A549 (cell line): ENCODE measurements around the gene GJD3. TPM values are rescaled to one million over a fixed set of nuclear protein-coding genes. Genes with fewer than 3 reads are reported as not detected.

Experiments used
- ATAC-seq, 2 experiments: fragments of 200-7000 bp in 1 of 2; fragments of >200 bp in 1 of 2; cut with Nextera tagmentation in 1 of 2; cut with Tn5 transposase in 1 of 2; 3 replicates each; pipeline versions ENCODE4 v1.8.0 to v1.9.1; 2018 to 2020; ENCODE audit warnings: mild to moderate bottlenecking in 1 of 2, moderate library complexity in 1 of 2
- CTCF ChIA-PET: fragments of 300-600 bp; sonication (Branson Sonifier 250); formaldehyde crosslinking; extraction: SDS; loops from one replicate; lab custom pipeline; 2021; ENCODE audit warnings: antibody characterized with exemption, inconsistent platforms; lab: Yijun Ruan, JAX
- POLR2A ChIA-PET: fragments of 350-600 bp; formaldehyde crosslinking; extraction: SDS; loops from one replicate; lab custom pipeline; 2021; ENCODE audit warnings: antibody characterized with exemption, inconsistent platforms; lab: Yijun Ruan, JAX
- DNase-seq, 2 experiments: peaks; one replicate each; pipeline versions ENCODE4 v3.0.0 to v3.0.0-alpha.2; 2011 to 2016; ENCODE audit warnings: low read depth in 1 of 2, low spot score in 1 of 2
- FAIRE-seq: peaks from 2 replicates; lab custom pipeline; 2011; peaks lifted over from hg19 to GRCh38; lab: Jason Lieb, UNC
- H3K27ac ChIP-seq, 2 experiments: fragments of >200 bp; sonication (Bioruptor Twin); formaldehyde crosslinking; 3 replicates each; pipeline ENCODE4 v1.5.1; 2016 to 2017
- H3K4me1 ChIP-seq: fragments of >200 bp; sonication (Bioruptor Twin); formaldehyde crosslinking; 3 replicates; pipeline ENCODE4 v1.6.1; 2016
- H3K4me2 ChIP-seq: fragments of >200 bp; sonication (Bioruptor Twin); formaldehyde crosslinking; 3 replicates; pipeline ENCODE4 v1.6.1; 2016
- H3K4me3 ChIP-seq: fragments of >200 bp; sonication (Bioruptor Twin); formaldehyde crosslinking; 3 replicates; pipeline ENCODE4 v1.5.1; 2016
- H3K9me3 ChIP-seq: fragments of >200 bp; sonication (Bioruptor Twin); formaldehyde crosslinking; 3 replicates; pipeline ENCODE4 v1.6.1; 2016
- BCL3 ChIP-seq: fragments of >200 bp; sonication (Bioruptor Twin); formaldehyde crosslinking; IDR thresholded peaks from 3 replicates; pipeline ENCODE4 v1.6.1; 2016
- CBX2 ChIP-seq: fragments of 200-600 bp; sonication (generic); IDR thresholded peaks from 2 replicates; pipeline ENCODE4 v1.6.1; 2016; ENCODE audit warnings: low read depth, mild to moderate bottlenecking, borderline replicate concordance
- CBX8 ChIP-seq: fragments of 200-600 bp; sonication (generic); IDR thresholded peaks from 2 replicates; pipeline ENCODE4 v1.6.1; 2016
- CHD4 ChIP-seq: fragments of 200-600 bp; sonication (generic); IDR thresholded peaks from 2 replicates; pipeline ENCODE4 v1.6.1; 2016; ENCODE audit warnings: antibody characterized with exemption, mild to moderate bottlenecking, borderline replicate concordance
- E2F6 ChIP-seq: IDR thresholded peaks from 2 replicates; pipeline ENCODE4 v1.6.1; 2012; ENCODE audit warnings: low read depth, borderline replicate concordance
- EHF ChIP-seq: fragments of 250-450 bp; sonication (Bioruptor Pico); IDR thresholded peaks from 2 replicates; pipeline ENCODE4 v1.5.0; 2020; ENCODE audit warnings: mild to moderate bottlenecking
- EHMT2 ChIP-seq: fragments of 200-600 bp; sonication (generic); IDR thresholded peaks from 2 replicates; pipeline ENCODE4 v1.6.1; 2016; ENCODE audit warnings: antibody characterized with exemption, low read depth, mild to moderate bottlenecking, moderate library complexity
- ELK1 ChIP-seq: fragments of 150-350 bp; IDR thresholded peaks from 2 replicates; pipeline ENCODE4 v1.6.1; 2014; ENCODE audit warnings: low read depth, mild to moderate bottlenecking, low read length
- EP300 ChIP-seq, 2 experiments: fragments of >200 bp; sonication (Bioruptor Twin); formaldehyde crosslinking; IDR thresholded peaks; 2 replicates in 1 of 2; 3 replicates in 1 of 2; pipeline ENCODE4 v1.6.1; 2016 to 2017
- ESRRA ChIP-seq: fragments of 150-350 bp; IDR thresholded peaks from 2 replicates; pipeline ENCODE4 v1.6.1; 2014; ENCODE audit warnings: mild to moderate bottlenecking, low read length, borderline replicate concordance
- FOSB ChIP-seq: fragments of 250-450 bp; sonication (Bioruptor Pico); IDR thresholded peaks from 2 replicates; pipeline ENCODE4 v1.5.0; 2020; ENCODE audit warnings: mild to moderate bottlenecking, moderate library complexity
- GATA3 ChIP-seq: IDR thresholded peaks from 2 replicates; pipeline ENCODE4 v1.6.1; 2012; ENCODE audit warnings: borderline replicate concordance
- HDAC2 ChIP-seq: fragments of 200-600 bp; sonication (generic); IDR thresholded peaks from 2 replicates; pipeline ENCODE4 v1.6.1; 2016
- HES2 ChIP-seq: fragments of >200 bp; sonication (Bioruptor Twin); formaldehyde crosslinking; IDR thresholded peaks from 2 replicates; pipeline ENCODE4 v1.6.1; 2016
- HEYL ChIP-seq: fragments of 250-450 bp; sonication (Bioruptor Pico); IDR thresholded peaks from 2 replicates; pipeline ENCODE4 v1.8.0; 2021; ENCODE audit warnings: mild to moderate bottlenecking, moderate library complexity
- HOXA7 ChIP-seq: fragments of 250-450 bp; sonication (Bioruptor Pico); IDR thresholded peaks from 2 replicates; pipeline ENCODE4 v1.5.0; 2020; ENCODE audit warnings: mild to moderate bottlenecking, moderate library complexity
- HOXB13 ChIP-seq: fragments of 250-450 bp; sonication (Bioruptor Pico); IDR thresholded peaks from 2 replicates; pipeline ENCODE4 v1.5.0; 2020; ENCODE audit warnings: low read depth, mild to moderate bottlenecking, moderate library complexity
- HOXB5 ChIP-seq: fragments of 250-450 bp; sonication (Bioruptor Pico); IDR thresholded peaks from 2 replicates; pipeline ENCODE4 v1.5.0; 2020; ENCODE audit warnings: mild to moderate bottlenecking, moderate library complexity
- JUNB ChIP-seq: fragments of >200 bp; sonication (Bioruptor Twin); formaldehyde crosslinking; IDR thresholded peaks from 2 replicates; pipeline ENCODE4 v1.6.1; 2016
- KDM5A ChIP-seq: fragments of 200-600 bp; sonication (generic); IDR thresholded peaks from 2 replicates; pipeline ENCODE4 v1.6.1; 2016; ENCODE audit warnings: antibody characterized with exemption, mild to moderate bottlenecking
- MAZ ChIP-seq: fragments of 150-350 bp; IDR thresholded peaks from 2 replicates; pipeline ENCODE4 v1.6.1; 2014; ENCODE audit warnings: antibody characterized with exemption, low read depth, low read length, borderline replicate concordance
- NFE2L2 ChIP-seq: fragments of 150-350 bp; conservative IDR thresholded peaks from 2 replicates; pipeline ENCODE4 v1.6.1; 2014; ENCODE audit warnings: low read length
- NPAS2 ChIP-seq: fragments of 250-450 bp; sonication (Bioruptor Pico); IDR thresholded peaks from 2 replicates; pipeline ENCODE4 v1.8.0; 2022; ENCODE audit warnings: mild to moderate bottlenecking, moderate library complexity, borderline replicate concordance
- NR3C1 ChIP-seq: fragments of >200 bp; sonication (Bioruptor Twin); formaldehyde crosslinking; IDR thresholded peaks from 3 replicates; pipeline ENCODE4 v1.6.1; 2017
- PHF8 ChIP-seq: fragments of 200-600 bp; sonication (generic); IDR thresholded peaks from 2 replicates; pipeline ENCODE4 v1.6.1; 2016; ENCODE audit warnings: low read depth, mild to moderate bottlenecking, antibody characterized with exemption, moderate library complexity, borderline replicate concordance
- POLR2A ChIP-seq: IDR thresholded peaks from 2 replicates; pipeline ENCODE4 v1.6.1; 2012; ENCODE audit warnings: mild to moderate bottlenecking, low read length
- POLR2AphosphoS2 ChIP-seq: conservative IDR thresholded peaks from 2 replicates; pipeline ENCODE4 v1.6.1; 2012; ENCODE audit warnings: low read length, improper control_type of control experiment, inconsistent platforms
- RAD21 ChIP-seq, 2 experiments: fragments of >200 bp in 1 of 2; sonication (Bioruptor Twin) in 1 of 2; formaldehyde crosslinking in 1 of 2; IDR thresholded peaks in 1 of 2; conservative IDR thresholded peaks in 1 of 2; 2 replicates in 1 of 2; 3 replicates in 1 of 2; pipeline ENCODE4 v1.6.1; 2012 to 2018; ENCODE audit warnings: inconsistent platforms in 1 of 2
- RCOR1 ChIP-seq: fragments of 150-350 bp; IDR thresholded peaks from 2 replicates; pipeline ENCODE4 v1.6.1; 2014; ENCODE audit warnings: antibody characterized with exemption, low read length, low read depth
- REST ChIP-seq: fragments of 200-600 bp; sonication (generic); IDR thresholded peaks from 2 replicates; pipeline ENCODE4 v1.6.1; 2016; ENCODE audit warnings: antibody characterized with exemption, mild to moderate bottlenecking, moderate library complexity
- RNF2 ChIP-seq: fragments of 200-600 bp; sonication (generic); IDR thresholded peaks from 2 replicates; pipeline ENCODE4 v1.6.1; 2016; ENCODE audit warnings: low read depth, mild to moderate bottlenecking, antibody characterized with exemption, moderate library complexity, borderline replicate concordance
- SMC3 ChIP-seq: fragments of >200 bp; sonication (Bioruptor Twin); formaldehyde crosslinking; IDR thresholded peaks from 3 replicates; pipeline ENCODE4 v1.6.1; 2018; ENCODE audit warnings: inconsistent platforms
- TFCP2L1 ChIP-seq: fragments of 250-450 bp; sonication (Bioruptor Pico); IDR thresholded peaks from 2 replicates; pipeline ENCODE4 v1.5.0; 2021; ENCODE audit warnings: mild to moderate bottlenecking
- TP53 ChIP-seq: fragments of 250-450 bp; sonication (Bioruptor Pico); IDR thresholded peaks from 2 replicates; pipeline ENCODE4 v1.5.0; 2021; ENCODE audit warnings: mild to moderate bottlenecking, moderate library complexity
- ZC3H11A ChIP-seq: fragments of 450-650 bp; IDR thresholded peaks from 2 replicates; pipeline ENCODE4 v1.6.1; 2014; ENCODE audit warnings: antibody characterized with exemption, mild to moderate bottlenecking
- ZFP36 ChIP-seq: fragments of 450-650 bp; IDR thresholded peaks from 2 replicates; pipeline ENCODE4 v1.6.1; 2014; ENCODE audit warnings: borderline replicate concordance; ENCODE audit not compliant: partially characterized antibody
- WGBS: methylation state at CpG from one replicate; pipeline ENCODE4 v1.1.6; 2017; ENCODE audit errors: missing lambda C conversion rate; 5-methylcytosine and 5-hydroxymethylcytosine counted together
- polyA plus RNA-seq, 4 experiments: library from polyadenylated mRNA; depleted of rRNA in 3 of 4; stranded (reverse); fragments of >200 nt; fragmentation: RNase III in 1 of 4; extraction: RNeasy Plus Mini Kit Qiagen cat#74134 plus additional on column Dnase treatment in 1 of 4; gene quantifications; 2 replicates in 3 of 4; 3 replicates in 1 of 4; pipeline ENCODE4 v1.2.3, GENCODE V29; 2011 to 2017

Gene GJD3
- polyA plus RNA-seq, 2 of the 4 experiments (the other 2 are of a cell fraction): 0.09 to 0.40 TPM

GRCh38 chr17:40317345-40317873, 47.1 kb downstream of the GJD3 start:
- DNase-seq (peak; percentile 86 to 93), ATAC-seq (peak; percentile 55 to 67), FAIRE-seq (no peak)
- Histone ChIP-seq H3K4me1 (peaks cover 86% of the 10 kb centered on the region), H3K4me2 (peak overlapping the region; percentile 99), H3K4me3 (peak overlapping the region; percentile 81), H3K27ac (peak overlapping the region; percentile 95 to 97), H3K9me3 (no peaks in the 10 kb centered on the region)
- under 1% methylated on average over 6 of the region's 6 CpGs for WGBS
- CTCF ChIA-PET: interaction anchor here (0.6 to 50.4 kb wide), 15 partner anchors 1 to 1371 kb away, joined by 3 to 2395 read pairs (median 3); partner anchors contain the start of genes CDC6, EIF1, GJD3 and RARA
- POLR2A ChIA-PET: interaction anchor here (0.6 to 1.8 kb wide), 15 partner anchors 8 to 1372 kb away, joined by 3 to 14 read pairs (median 4); partner anchors contain the start of genes PSMD3, RARA and SMARCE1
- TF ChIP-seq EP300 (IDR thresholded peaks at IDR 0.05) (no peak), ELK1 (no peak), POLR2AphosphoS2 (no peak), HES2 (no peak), ZFP36 (peak; percentile 22), EHF (CRISPR knock-in tag) (no peak), NR3C1 (no peak), CBX8 (no peak), HOXB5 (CRISPR knock-in tag) (no peak), REST (peak; percentile 88), BCL3 (no peak), HOXB13 (CRISPR knock-in tag) (no peak), PHF8 (no peak), CBX2 (no peak), EHMT2 (no peak), HOXA7 (CRISPR knock-in tag) (no peak), KDM5A (no peak), NPAS2 (CRISPR knock-in tag) (no peak), TFCP2L1 (CRISPR knock-in tag) (0 out of 2 replicates have a peak, but pooled peaks have one; percentile 37), RNF2 (no peak), NFE2L2 (no peak), ESRRA (no peak), SMC3 (peak; percentile 25; the same call in 1 of the 3 replicates), TP53 (no peak), ZC3H11A (no peak), JUNB (no peak), POLR2A (0 out of 2 replicates have a peak, but pooled peaks have one; percentile 4), GATA3 (no peak), RCOR1 (no peak), RAD21 (conservative IDR thresholded peaks at IDR 0.05 in 1 of 2, IDR thresholded peaks at IDR 0.05 in 1 of 2) (peak; percentile 48 to 60; a peak in 4 of 5 replicates), HDAC2 (0 out of 2 replicates have a peak, but pooled peaks have one; percentile 25), FOSB (CRISPR knock-in tag) (no peak), CHD4 (no peak), HEYL (CRISPR knock-in tag) (no peak), MAZ (no peak), E2F6 (no peak)
